Measurements from ENCODE around the gene ATF5.
A peak's percentile ranks its signal among the peaks of the same experiment; 100 is the strongest.

ATF5 gene

GRCh38 chr19:49929121-49929610 is at the start of gene ATF5, which contains the start of gene NUP62:
ATF5 (plus strand) TSS chr19:49929205; CDS start chr19:49930851, 1,646 bp downstream.
NUP62 (minus strand) TSS chr19:49929504; CDS start chr19:49909807, 19,697 bp downstream.
- TF ChIP-seq CTCF (IDR thresholded peaks at IDR 0.05; ENCODE audit: low read depth, low read length): no peak
- H3K4me3 ChIP-seq (ENCODE audit: low read depth, low read length): peak within 1 kb of the TSS; percentile 99
- peaks cover 51% of the 10 kb centered on the region for H3K36me3 ChIP-seq
- peak; percentile 94 for DNase-seq
- peak within 1 kb of the TSS; percentile 100 for H3K27ac ChIP-seq
- no peaks in the 10 kb centered on the region for H3K9me3 ChIP-seq (ENCODE audit: severe bottlenecking)
- H3K27me3 ChIP-seq (ENCODE audit: insufficient read depth, low read depth, severe bottlenecking): no peaks in the 10 kb centered on the region

- H3K4me3 ChIP-seq (ENCODE audit: low read depth, low read length): no peak overlapping the region
- no peak for DNase-seq
- H3K27me3 ChIP-seq (ENCODE audit: insufficient read depth, low read depth, severe bottlenecking): no peaks in the 10 kb centered on the region
- H3K27ac ChIP-seq: no peak overlapping the region
- no peak for TF ChIP-seq CTCF (IDR thresholded peaks at IDR 0.05; ENCODE audit: low read depth, low read length)
- peaks cover 47% of the 10 kb centered on the region for H3K36me3 ChIP-seq
- no peaks in the 10 kb centered on the region for H3K9me3 ChIP-seq (ENCODE audit: severe bottlenecking)
These were observed 49.6 kb upstream of the ATF5 start for GRCh38 chr19:49879243-49879963.

GRCh38 chr19:49880162-49880869 is 48.7 kb upstream of the ATF5 start:
- no peak overlapping the region for H3K27ac ChIP-seq
- DNase-seq: no peak
- peaks cover 49% of the 10 kb centered on the region for H3K36me3 ChIP-seq
- TF ChIP-seq CTCF (IDR thresholded peaks at IDR 0.05; ENCODE audit: low read depth, low read length): no peak
- no peaks in the 10 kb centered on the region for H3K27me3 ChIP-seq (ENCODE audit: insufficient read depth, low read depth, severe bottlenecking)
- H3K4me3 ChIP-seq (ENCODE audit: low read depth, low read length): no peak overlapping the region
- H3K9me3 ChIP-seq (ENCODE audit: severe bottlenecking): no peaks in the 10 kb centered on the region

DNA sequence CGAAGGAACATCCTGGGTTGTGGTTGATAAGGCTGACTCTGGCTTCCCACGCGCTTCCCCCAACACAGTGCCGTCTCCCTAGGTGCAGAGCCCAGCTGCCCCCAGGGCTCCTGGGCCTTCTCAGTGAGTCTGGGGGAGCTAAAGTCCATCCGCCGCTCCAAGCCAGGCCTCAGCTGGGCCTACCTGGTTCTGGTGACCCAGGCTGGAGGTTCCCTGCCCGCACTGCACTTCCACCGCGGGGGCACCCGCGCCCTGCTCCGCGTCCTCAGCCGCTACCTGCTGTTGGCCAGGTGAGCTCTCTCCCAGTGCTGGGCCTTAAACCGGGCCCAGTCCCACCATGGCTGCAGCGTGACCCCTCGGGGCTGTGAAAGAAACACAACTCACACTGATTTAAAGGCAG is 47.8 kb upstream of the ATF5 start:
- Histone ChIP-seq H3K27ac (no peak overlapping the region), H3K4me3 (ENCODE audit: low read depth, low read length) (no peak overlapping the region), H3K27me3 (ENCODE audit: insufficient read depth, low read depth, severe bottlenecking) (no peaks in the 10 kb centered on the region), H3K9me3 (ENCODE audit: severe bottlenecking) (no peaks in the 10 kb centered on the region), H3K36me3 (peaks cover 49% of the 10 kb centered on the region)
- no peak for DNase-seq
- no peak for TF ChIP-seq CTCF (IDR thresholded peaks at IDR 0.05; ENCODE audit: low read depth, low read length)

- Histone ChIP-seq H3K27me3 (ENCODE audit: insufficient read depth, low read depth, severe bottlenecking) (no peaks in the 10 kb centered on the region), H3K4me3 (ENCODE audit: low read depth, low read length) (no peak overlapping the region), H3K36me3 (peaks cover 49% of the 10 kb centered on the region), H3K9me3 (ENCODE audit: severe bottlenecking) (no peaks in the 10 kb centered on the region), H3K27ac (no peak overlapping the region)
- DNase-seq: peak; percentile 26
- TF ChIP-seq CTCF (IDR thresholded peaks at IDR 0.05; ENCODE audit: low read depth, low read length): no peak
These were observed 47.2 kb upstream of the ATF5 start for GRCh38 chr19:49881672-49882394.

Measured in WERI-Rb-1 (cell line).